Stimulated activated CD4-positive, alpha-beta T cell treated with anti-CD3 and anti-CD28 coated beads, Interleukin-15, amount 100 ng/mL, for 24 hours (primary cell): ENCODE results near the gene ITPK1.

Experiments used
- DNase-seq: peaks from one replicate; pipeline ENCODE4 v3.0.0-alpha.2; 2020

Gene ITPK1

GRCh38 chr14:93005135-93005813, 110.5 kb downstream of the ITPK1 start:
- no peak for DNase-seq

DNA sequence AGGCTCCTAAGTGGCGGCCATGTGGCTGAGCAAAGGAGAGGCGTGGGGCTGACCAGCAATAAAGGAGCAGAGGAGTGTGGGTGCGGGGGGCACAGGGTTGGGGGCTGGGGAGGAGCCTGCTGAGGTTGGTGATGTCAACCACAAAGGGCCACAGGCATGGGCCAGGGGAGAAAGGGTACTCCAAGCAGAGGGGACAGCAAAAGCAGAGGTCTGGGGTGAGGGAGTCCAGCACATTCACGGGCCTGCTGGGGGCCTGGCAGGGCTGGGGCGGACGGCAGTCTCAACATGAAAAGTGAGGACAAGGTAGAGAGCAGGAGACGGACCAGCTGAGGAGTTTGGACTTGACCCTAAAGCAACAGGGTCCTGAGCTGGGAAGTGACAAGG, 111.0 kb downstream of the ITPK1 start:
- DNase-seq: no peak

GRCh38 chr14:93003945-93004698, 111.6 kb downstream of the ITPK1 start:
- DNase-seq: no peak

- DNase-seq: no peak
These were observed 112.8 kb downstream of the ITPK1 start for GRCh38 chr14:93002851-93003298.

DNA sequence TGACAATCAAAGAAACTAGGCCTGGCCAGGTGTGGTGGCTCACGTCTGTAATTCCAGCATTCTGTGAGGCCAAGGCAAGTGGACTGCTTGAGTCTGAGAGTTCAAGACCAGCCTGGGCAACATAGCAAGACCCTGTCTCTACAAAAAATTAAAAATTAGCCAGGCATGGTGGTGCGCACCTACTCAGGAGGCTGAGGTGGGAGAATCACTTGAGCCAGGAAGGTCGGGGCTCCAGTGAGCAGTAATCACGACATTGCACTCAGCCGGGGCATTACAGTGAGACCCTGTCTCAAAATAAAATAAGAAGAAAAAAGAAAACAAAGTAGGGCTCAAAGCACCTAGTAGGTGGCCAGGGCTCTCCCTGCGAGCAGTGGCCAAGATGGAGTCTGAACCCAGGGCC, 113.7 kb downstream of the ITPK1 start:
- DNase-seq: no peak

- DNase-seq: no peak
These were observed 116.8 kb downstream of the ITPK1 start for GRCh38 chr14:92998946-92999345.

DNA sequence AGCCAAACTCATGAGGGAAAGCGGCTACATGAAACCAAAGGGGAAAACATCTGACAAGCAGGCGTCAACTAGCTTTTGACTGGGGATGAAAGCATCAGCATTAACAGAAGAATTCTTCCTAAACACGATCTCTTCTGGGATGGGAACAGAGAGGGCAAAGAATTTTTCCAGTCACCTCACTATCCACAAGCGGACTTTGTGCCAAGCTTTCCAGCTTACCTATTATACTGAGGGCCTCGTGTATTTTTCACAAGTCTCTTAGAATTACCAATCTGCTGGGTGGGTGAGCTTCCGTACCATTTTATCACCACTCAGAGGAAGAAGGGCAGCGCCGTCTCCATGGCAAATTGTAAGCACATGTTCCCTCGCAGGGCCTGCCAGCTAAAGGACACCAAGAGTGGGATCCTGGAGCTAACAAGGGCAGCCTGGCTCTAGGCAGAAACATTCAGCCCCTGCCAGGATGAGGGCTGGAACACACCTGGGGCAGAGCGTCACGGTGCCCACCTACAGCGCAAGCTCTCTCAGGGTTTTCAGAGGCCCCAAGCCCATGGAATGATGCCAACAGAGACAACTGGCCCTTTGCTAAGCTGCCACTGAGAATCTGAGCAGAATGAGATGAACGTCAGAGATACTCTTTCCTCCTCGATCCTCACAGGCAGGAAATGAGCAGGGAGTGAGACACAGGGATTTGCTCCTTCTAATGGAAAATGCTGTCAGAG, 118.2 kb downstream of the ITPK1 start:
- no peak for DNase-seq

GRCh38 chr14:92995620-92996019, 120.1 kb downstream of the ITPK1 start:
- no peak for DNase-seq

DNA sequence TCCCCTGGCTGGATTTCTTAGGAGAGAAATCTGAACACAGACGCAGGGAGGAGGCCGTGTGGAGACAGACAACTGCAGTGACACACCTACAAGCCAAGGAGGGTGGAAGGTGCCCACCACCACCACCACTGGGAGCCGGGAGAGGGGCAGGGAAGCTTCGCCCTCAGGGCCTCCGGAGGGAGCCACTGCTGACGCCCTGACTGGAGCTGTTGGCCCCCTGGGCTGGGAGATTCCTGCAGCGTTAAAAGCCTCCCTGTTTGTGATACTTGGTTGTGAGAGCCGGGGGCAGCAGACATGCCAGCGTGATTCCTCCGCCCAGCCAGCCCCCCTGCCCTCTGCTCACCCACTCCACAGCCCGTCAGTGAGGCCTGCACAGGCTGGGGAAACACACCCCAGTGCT, 120.8 kb downstream of the ITPK1 start:
- no peak for DNase-seq

DNA sequence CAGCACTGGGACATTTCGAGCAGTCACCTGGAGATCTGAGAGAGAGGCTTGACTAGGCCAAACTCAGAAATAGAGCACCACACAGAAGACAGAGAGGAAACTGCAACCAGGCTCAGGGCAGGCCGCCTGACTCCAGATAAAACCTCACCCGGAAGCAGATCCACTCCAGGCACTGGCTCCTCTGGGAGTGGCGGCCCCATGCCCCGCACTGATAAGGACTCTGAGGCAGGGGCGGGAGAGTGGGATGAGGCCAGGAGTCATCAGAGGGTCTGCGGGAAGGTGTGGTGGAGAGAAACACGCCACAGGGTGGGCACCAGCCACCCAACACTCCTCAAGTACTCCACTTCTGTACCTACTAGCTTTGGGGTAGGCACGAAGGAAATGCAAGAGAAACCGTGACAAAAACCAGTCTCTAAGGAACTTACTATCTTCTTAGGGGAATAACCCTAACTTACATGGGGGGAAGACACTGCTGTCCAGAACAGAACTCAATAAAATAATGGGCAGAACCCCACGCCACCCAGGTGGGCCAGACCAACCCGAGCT, 121.5 kb downstream of the ITPK1 start:
- DNase-seq: no peak

- DNase-seq: no peak
These were observed 122.4 kb downstream of the ITPK1 start for GRCh38 chr14:92993302-92993701.

GRCh38 chr14:92991536-92991935, 124.2 kb downstream of the ITPK1 start:
- no peak for DNase-seq

- DNase-seq: no peak
These were observed 125.0 kb downstream of the ITPK1 start for GRCh38 chr14:92990456-92991430.

DNA sequence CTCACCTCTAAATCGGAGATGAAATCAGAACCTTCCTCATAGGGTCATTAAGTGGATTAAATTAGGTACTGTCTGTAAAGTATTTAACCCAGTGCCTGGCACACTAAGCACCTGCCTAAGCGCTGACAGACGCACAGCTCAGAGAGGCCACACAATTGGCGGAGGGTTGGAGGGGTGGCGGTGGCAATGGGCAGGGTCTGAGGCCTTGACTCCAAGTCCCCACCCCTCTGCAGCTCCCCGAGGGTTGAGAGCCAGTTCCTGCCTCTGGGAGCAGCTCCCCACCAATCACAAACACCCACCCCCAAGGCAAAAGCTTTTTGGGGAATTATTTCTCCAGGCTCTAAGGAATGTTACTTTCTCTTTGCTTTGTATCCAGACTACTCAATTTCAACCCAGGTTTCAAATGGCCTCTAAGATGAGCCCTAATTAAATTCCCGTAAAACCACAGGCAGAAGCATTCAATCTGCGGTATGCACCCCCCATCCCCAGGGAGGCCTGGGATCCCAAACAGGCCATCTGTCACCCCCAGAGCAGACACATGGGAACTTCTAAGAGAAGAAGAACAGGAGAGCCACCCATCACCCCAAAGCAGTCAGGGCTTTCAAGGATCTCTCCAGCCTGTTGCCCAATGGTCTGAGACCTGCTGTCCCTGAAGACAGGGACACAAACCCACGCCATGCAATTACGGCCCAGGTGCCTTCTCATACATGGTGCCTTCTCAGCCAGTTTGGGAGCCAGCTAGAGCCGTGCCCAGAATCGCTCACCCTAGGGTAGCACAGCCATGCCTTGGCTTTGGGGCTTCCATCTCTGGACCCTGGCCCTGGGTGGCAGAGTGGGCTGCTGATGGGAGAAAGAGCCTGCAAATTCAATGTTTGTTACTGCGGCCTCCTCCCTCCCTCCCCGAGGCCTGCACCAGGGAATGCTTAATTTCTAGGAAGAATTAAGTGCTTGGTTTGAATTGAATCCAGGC, 126.7 kb downstream of the ITPK1 start:
- DNase-seq: no peak

DNA sequence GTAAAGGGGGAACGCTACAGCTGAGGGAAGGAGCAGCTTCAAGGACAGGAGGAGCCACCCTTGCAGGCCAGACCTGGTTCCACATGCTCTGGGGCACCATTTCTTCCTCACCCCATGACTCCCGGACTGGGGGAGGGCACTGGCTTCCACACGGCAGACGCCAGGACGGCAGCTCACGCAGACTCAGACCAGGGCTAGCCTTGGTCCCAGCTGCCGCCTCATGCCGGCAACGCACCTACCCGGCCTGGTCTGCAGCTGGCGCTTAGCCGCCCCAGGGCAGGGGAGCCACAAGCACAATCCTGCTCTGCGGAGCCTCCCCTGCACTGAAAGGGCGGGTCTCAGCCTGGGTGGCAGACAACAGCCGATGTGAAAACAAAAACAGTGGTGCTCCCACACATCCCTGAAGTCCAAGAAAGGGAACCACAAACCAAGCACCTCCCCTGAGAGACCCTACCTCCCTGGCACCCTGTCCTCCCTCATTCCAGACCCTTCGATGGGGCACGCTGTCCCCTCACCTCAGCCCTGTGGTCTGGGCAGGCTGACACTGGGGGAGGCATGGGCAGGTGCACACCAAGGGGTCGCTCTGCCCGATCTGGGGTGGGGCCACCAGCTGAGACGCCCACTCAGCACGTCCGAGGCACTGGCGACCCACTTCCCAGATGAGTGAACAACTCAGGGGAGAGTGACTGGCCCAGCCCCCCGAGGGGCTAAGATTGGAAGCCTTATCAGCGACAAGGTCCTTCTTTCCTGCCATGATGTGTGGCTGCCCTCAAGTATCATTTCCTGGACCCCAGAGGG, 127.8 kb downstream of the ITPK1 start:
- no peak for DNase-seq

DNA sequence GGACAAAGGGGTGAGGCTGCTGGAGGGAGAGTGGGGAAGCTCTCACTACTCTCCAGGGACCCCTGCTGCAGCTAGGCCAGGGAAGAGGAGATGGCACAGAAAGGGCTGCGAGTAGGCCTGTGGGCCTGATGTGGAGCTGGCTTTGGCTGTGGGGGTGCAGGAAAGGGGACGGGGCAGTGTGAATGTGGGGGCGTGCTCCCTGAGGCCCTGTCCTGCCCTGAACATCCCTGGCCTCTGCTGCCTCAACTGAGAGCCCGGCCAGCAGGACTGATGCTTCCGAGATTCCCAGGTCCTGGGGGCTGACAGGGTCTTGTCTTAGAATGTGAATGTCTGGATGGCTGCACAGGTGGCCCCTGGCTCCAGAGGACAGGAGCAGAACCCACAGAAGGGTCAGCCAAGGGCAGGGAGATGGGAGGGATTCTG, 128.6 kb downstream of the ITPK1 start:
- no peak for DNase-seq

- no peak for DNase-seq
These were observed 129.2 kb downstream of the ITPK1 start for GRCh38 chr14:92986254-92987147.

DNA sequence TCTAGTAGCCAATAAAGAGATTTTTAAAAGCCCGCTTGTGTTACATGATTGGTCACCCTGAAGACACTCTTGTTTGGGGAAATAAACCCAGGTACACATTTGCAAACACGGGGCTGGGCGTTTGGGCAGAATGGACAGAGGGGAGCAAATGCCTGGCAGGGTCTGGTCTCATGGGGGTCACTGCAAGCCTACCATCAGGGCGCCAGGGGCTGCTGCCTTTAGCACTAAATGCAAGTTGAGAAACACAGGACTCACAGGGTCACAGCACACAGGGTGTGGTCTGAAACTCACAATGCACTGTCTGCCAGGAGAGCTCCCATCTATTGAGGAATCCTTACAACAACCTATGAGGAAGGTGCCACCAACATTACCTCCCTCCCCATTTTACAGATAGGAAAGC, 130.2 kb downstream of the ITPK1 start:
- DNase-seq: no peak

DNA sequence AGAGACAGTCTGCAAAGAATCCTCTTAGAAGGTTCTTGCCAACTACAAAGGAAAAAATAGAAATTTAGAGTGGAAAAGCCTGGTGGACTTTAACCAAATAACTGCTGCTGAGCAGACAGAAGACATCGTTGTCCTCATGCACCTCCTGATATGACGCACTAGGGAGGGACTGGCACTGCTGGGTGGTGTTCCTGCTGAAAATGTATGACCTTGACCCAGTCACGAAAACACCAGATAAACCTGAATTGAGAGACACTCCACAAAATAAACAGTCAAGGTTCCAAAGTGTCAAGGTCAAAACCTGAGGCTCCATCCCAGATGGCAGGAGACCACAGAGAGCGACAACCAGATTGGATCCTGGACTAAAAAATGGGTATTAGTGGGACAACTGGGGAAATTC, 130.8 kb downstream of the ITPK1 start:
- no peak for DNase-seq
